ENCODE results near the gene TMCC3.
"Not testable (repeated sequence)": the region's sequence is repeated elsewhere in the genome, so short reads cannot be mapped to it uniquely, and the experiment has no call there.

The TMCC3 gene, protein sequence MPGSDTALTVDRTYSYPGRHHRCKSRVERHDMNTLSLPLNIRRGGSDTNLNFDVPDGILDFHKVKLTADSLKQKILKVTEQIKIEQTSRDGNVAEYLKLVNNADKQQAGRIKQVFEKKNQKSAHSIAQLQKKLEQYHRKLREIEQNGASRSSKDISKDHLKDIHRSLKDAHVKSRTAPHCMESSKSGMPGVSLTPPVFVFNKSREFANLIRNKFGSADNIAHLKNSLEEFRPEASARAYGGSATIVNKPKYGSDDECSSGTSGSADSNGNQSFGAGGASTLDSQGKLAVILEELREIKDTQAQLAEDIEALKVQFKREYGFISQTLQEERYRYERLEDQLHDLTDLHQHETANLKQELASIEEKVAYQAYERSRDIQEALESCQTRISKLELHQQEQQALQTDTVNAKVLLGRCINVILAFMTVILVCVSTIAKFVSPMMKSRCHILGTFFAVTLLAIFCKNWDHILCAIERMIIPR

DNA sequence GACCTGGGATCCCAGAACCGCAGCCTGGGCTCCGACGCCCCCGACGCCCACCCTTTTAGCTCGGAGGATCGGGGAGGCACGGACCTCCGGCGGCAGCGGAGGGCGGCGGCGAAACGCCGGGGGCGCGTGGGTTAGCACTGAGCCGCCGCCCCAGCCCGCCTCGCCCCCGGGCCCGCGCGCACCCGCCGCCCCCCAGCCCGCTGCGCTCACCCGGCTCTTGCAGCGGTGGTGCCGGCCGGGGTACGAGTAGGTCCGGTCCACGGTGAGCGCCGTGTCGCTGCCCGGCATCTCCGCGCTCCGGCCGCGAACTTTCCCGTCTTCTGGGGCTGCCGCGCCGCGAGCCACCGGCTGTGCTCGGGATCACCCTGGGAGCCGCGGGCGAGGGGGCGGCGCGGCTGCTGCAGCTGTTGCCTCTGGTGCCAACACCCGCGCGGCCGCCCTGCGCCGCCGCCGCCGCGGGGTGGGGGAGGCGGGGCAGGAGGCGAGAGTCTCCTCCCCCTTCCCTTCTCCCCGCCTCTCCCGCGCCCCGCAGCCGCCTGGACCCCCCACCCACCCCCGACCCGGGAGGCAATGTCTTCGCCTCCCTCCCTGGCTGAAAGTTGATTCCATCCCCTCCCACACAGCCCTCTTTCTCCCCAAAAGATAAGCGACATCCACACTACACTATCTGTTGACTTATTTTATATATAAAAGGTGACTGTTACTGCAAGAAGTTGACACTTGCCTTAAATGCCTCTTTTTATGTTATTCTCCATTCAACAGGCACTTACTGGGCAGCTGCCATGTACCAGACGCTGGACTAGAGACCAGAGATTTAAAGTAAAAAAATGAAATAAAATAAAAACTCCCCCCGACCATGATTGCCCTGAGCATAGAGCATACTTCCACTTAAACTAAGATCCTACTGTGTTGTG, at the start of gene TMCC3:
Gene TMCC3, minus strand, starts transcription at position 415 of the 914 bp plus-strand sequence. Its CDS starts 127 bp downstream, at position 288.
- H3K27me3 ChIP-seq (ENCODE audit: low read depth) = no peaks in the 10 kb centered on the region
- peaks cover 15% of the 10 kb centered on the region for H3K4me1 ChIP-seq
- peak within 1 kb of the TSS; percentile 59 for H3K4me3 ChIP-seq
- no peaks in the 10 kb centered on the region for H3K36me3 ChIP-seq (replicated peaks)
- peak; percentile 46 to 72 for DNase-seq (ENCODE audit: low spot score in 2 of 2)
- in situ Hi-C loops (cut with MboI; ENCODE audit: low sequenced_read_pairs) = no loop called here
- no peaks in the 10 kb centered on the region; the same call in 1 of the 2 replicates for H3K9me3 ChIP-seq

DNA sequence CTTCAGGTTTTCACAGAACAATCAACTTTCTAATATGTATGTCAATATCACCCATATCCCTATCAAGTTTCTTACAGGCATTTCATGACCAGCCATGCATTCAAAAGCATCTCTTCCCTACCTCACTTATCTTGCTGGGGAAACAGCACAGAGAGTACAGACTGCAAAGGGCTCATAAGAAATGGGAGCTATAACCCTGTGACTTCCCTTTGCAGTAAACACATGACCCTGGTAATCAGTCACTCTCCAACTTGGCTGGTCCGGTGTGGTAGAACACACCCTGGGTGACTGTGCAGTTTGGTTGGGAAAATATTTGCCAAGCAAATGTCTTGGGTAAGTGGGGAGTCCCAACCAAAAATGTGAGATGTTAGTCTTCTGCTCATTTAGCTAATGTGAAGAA, 49.4 kb upstream of the TMCC3 start:
- Histone ChIP-seq H3K4me1 (peaks cover 37% of the 10 kb centered on the region), H3K27me3 (ENCODE audit: low read depth) (no peaks in the 10 kb centered on the region), H3K4me3 (no peak overlapping the region), H3K36me3 (replicated peaks) (no peaks in the 10 kb centered on the region), H3K9me3 (no peaks in the 10 kb centered on the region)
- in situ Hi-C loops (cut with MboI; ENCODE audit: low sequenced_read_pairs) = no loop called here
- no peak for DNase-seq (ENCODE audit: low spot score in 2 of 2)

DNA sequence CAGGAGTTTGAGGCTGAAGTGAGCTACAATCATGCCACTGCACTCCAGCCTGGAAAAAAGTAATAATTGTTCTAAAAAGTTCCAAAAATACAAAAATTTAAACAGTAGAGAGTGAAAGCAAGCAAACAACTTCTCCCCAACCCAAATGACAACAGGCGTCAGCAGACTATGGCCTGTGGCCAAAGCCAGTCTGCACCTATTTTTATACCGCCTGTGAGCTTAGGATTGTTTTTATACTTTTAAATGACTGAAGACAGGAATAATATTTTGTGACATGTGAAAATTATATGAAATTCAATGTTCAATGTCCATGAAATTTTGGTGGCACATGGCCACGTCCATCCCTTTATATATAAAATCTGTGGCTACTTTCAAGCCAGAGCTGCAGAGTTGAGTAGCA, 48.2 kb upstream of the TMCC3 start:
- Histone ChIP-seq H3K27me3 (ENCODE audit: low read depth) (no peaks in the 10 kb centered on the region), H3K9me3 (no peaks in the 10 kb centered on the region), H3K36me3 (replicated peaks) (no peaks in the 10 kb centered on the region), H3K4me3 (no peak overlapping the region), H3K4me1 (peaks cover 25% of the 10 kb centered on the region)
- in situ Hi-C loops (cut with MboI; ENCODE audit: low sequenced_read_pairs) = no loop called here
- no peak for DNase-seq (ENCODE audit: low spot score in 2 of 2)

DNA sequence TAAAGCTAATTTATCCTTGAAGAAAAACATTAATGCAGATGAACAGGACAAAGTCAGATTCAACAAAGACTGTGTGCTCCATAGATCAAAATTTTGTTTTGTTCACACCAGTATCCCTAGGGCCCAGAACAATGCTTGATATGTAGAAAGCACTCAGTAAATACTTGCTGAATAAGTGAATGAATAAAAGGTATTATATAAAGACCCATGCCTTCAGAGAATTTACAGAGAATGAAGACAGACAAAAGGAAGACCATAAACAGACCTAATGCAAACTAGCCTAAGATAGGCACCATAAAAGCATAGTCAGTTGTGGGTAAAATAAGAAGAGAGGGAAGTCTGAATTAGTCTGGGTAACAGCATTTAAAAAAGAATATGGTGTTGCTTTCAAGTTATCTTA, 47.3 kb upstream of the TMCC3 start:
- in situ Hi-C loops (cut with MboI; ENCODE audit: low sequenced_read_pairs) = no loop called here
- H3K4me1 ChIP-seq = peaks cover 25% of the 10 kb centered on the region
- H3K9me3 ChIP-seq = no peaks in the 10 kb centered on the region
- H3K27me3 ChIP-seq (ENCODE audit: low read depth) = no peaks in the 10 kb centered on the region
- DNase-seq (ENCODE audit: low spot score in 2 of 2) = peak; percentile 58 to 97
- no peaks in the 10 kb centered on the region for H3K36me3 ChIP-seq (replicated peaks)
- H3K4me3 ChIP-seq = no peak overlapping the region

DNA sequence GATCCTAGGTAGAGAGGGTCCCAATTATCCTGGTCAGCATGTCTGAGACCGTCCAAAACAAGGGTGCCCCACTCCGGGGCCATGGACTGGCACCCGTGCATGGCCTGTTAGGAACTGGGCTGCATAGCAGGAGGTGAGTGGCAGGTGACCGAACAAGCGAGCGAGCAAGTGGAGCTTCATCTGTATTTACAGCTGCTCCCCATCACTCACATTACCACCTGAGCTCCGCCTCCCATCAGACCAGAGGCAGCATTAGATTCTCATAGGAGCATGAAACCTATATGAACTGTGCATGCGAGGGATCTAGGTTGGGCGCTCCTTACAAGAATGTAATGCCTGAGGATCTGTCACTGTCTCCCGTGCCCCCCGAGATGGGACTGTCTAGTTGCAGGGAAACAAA, 44.4 kb upstream of the TMCC3 start:
- H3K9me3 ChIP-seq = no peaks in the 10 kb centered on the region
- no peak for DNase-seq (ENCODE audit: low spot score in 2 of 2)
- no peaks in the 10 kb centered on the region for H3K27me3 ChIP-seq (ENCODE audit: low read depth)
- no peaks in the 10 kb centered on the region for H3K36me3 ChIP-seq (replicated peaks)
- H3K4me3 ChIP-seq = no peak overlapping the region
- in situ Hi-C loops (cut with MboI; ENCODE audit: low sequenced_read_pairs) = no loop called here
- H3K4me1 ChIP-seq = peaks cover 38% of the 10 kb centered on the region

DNA sequence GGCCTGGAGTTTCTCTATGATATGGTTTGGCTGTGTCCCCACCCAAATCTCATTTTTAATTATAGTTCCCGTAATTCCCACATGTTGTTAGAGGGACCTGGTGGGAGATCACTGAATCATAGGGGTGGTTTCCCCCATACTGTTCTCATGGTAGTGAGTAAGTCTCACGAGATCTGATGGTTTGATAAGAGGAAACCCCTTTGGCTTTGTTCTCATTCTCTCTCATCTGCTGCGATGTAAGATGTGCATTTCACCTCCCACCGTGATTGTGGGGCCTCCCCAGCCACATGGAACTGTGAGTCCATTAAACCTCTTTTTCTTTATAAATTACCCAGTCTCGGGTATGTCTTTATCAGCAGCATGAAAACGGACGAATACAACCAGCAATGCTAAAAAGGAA, 42.5 kb upstream of the TMCC3 start:
- H3K4me3 ChIP-seq; H3K9me3 ChIP-seq; H3K27me3 ChIP-seq (ENCODE audit: low read depth); in situ Hi-C loops (cut with MboI; ENCODE audit: low sequenced_read_pairs); DNase-seq (ENCODE audit: low spot score in 2 of 2); H3K36me3 ChIP-seq (replicated peaks): not testable (repeated sequence)
- H3K4me1 ChIP-seq = peaks cover 33% of the 10 kb centered on the region

DNA sequence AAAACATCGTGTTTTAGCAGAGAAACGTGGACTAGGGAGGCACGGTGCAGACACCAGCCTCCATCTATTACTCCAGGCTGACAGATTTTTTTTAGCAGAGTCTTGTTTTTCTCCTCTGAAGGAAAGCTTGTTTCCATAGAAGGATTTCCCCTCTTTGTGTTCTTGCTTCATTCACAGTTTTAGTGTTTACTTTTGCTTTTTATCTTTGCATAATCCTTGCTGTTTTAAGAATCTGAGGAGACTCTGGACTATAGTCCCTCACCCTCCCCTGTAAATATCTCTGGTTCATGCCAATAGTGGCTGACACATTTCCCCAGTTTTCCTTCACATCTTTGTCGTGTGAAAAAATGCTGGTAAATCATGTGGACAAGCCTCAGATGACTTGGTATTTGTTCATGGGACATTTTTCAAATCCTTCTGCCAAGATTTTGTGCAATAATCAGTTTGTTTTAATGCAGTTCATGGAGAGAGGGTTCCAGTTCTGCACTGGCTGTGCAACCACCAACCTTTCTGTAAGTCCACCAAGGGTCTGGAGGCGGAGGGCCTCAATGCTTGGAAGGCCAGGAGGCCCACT, 39.9 kb upstream of the TMCC3 start:
- no peaks in the 10 kb centered on the region for H3K9me3 ChIP-seq
- peak in 1 of 2 experiments; percentile 85 for DNase-seq (ENCODE audit: low spot score in 2 of 2)
- no peaks in the 10 kb centered on the region for H3K27me3 ChIP-seq (ENCODE audit: low read depth)
- H3K4me1 ChIP-seq = peaks cover 22% of the 10 kb centered on the region
- no peaks in the 10 kb centered on the region for H3K36me3 ChIP-seq (replicated peaks)
- no peak overlapping the region for H3K4me3 ChIP-seq
- in situ Hi-C loops (cut with MboI; ENCODE audit: low sequenced_read_pairs) = no loop called here

DNA sequence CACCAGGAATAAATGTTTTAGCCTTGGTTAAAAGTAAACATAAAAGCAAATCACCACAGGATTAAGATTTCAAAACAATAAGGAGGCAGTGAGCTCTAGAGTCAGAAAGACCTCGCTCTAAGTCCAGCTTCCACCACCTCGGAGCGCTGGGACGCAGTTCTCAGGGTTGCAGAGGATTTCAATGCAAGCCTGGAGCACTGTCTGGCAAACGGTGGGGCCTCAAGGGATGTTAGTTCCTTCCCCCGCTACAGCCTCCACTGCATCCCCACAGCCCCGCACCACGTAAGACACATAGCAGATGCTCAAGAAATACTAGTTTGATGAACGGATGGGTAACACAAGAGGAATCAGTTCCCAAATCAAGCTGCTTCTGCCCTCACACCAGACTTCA, 39.3 kb upstream of the TMCC3 start:
- no peaks in the 10 kb centered on the region for H3K27me3 ChIP-seq (ENCODE audit: low read depth)
- no peaks in the 10 kb centered on the region for H3K36me3 ChIP-seq (replicated peaks)
- in situ Hi-C loops (cut with MboI; ENCODE audit: low sequenced_read_pairs) = no loop called here
- peaks cover 22% of the 10 kb centered on the region for H3K4me1 ChIP-seq
- DNase-seq (ENCODE audit: low spot score in 2 of 2) = peak in 1 of 2 experiments; percentile 50
- H3K9me3 ChIP-seq = no peaks in the 10 kb centered on the region
- H3K4me3 ChIP-seq = no peak overlapping the region

DNA sequence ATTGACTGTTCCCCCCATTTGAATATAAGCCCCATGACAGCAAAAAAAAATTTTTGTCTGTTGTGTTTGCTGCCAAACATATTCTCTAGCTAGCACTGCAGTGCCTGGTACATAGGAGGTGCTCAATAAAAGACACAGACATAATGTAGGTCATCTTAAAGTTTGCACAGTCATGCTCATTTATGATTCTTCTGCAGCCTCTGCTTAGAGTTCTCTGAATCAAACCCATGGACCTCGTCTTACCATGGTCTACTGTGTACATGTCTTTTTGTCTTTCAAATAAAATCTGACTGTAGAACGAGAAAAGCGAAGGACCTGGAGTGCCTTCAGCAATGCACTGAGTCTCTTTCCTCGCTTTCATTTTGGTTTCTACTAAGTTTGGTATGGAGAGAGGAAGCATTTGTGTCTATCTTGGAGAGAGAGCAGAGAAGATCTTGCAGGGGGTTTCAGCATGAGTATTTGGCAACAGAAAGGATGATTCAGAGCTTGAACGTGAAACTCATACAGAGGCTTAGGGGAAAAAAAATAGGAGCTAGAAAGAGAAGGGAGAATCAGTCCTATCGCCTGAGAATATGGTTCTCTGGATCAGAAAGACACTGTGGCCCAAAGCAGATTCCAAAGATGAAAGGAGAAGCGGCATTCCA, 38.8 kb upstream of the TMCC3 start:
- H3K4me3 ChIP-seq = no peak overlapping the region
- H3K36me3 ChIP-seq (replicated peaks) = no peaks in the 10 kb centered on the region
- peaks cover 22% of the 10 kb centered on the region for H3K4me1 ChIP-seq
- in situ Hi-C loops (cut with MboI; ENCODE audit: low sequenced_read_pairs) = no loop called here
- no peaks in the 10 kb centered on the region for H3K27me3 ChIP-seq (ENCODE audit: low read depth)
- no peak for DNase-seq (ENCODE audit: low spot score in 2 of 2)
- H3K9me3 ChIP-seq = no peaks in the 10 kb centered on the region

DNA sequence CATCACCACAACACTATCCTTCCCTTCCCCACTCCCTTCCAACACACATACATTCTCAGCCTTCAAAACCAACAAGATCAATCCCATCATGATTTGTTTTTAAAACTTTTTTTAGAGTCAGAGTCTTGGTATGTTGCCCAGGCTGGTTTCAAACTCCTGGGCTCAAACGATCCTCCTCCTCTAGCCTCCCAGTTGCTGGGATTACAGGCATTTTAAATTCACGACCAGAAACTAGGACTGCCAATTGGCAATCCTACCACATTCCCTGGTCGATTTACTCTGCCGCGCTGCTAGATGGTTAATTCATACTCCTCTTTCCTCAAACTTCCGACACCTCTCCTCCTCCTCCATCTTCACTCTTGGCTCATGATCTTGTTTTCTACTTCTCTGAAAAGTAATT, 37.5 kb upstream of the TMCC3 start:
- in situ Hi-C loops (cut with MboI; ENCODE audit: low sequenced_read_pairs) = no loop called here
- no peak overlapping the region for H3K4me3 ChIP-seq
- H3K9me3 ChIP-seq = no peaks in the 10 kb centered on the region
- DNase-seq (ENCODE audit: low spot score in 2 of 2) = no peak
- peaks cover 22% of the 10 kb centered on the region for H3K4me1 ChIP-seq
- no peaks in the 10 kb centered on the region for H3K27me3 ChIP-seq (ENCODE audit: low read depth)
- H3K36me3 ChIP-seq (replicated peaks) = no peaks in the 10 kb centered on the region

DNA sequence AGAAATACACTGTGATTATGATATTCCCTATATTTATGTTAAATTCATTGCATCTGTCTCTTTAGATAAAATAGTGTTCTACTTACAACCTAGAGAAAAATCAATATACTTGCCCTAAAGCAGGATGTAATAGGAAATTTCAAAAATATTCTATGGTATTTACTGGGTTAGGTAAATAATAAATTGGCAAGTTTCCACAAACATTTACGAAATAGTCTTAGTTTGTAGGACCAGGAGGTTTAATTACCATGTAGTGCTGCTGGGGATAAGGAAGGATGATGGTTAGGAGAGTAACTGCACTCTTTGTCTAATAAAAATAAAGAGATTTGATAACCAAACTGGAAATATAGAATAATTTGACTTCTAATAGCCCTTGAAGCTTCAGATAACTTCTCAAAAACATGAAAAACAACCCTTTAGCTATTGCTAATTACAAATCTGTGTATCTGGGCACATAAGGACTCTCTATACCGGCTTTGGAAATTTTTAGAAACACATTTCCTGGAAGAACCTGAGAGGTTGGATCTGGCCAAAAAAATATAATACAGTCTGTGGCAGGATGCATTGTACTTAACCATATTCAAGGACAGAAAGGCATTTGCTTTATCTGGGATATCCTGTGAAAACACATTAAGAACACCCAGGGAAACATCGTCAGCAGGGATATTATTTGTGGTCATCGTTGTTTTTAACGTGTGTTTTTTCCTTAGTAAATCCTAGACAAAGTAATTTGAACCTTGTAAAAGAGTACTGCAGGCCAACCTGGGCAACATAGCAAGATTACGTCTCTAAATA, 36.7 kb upstream of the TMCC3 start:
- in situ Hi-C loops (cut with MboI; ENCODE audit: low sequenced_read_pairs) = no loop called here

DNA sequence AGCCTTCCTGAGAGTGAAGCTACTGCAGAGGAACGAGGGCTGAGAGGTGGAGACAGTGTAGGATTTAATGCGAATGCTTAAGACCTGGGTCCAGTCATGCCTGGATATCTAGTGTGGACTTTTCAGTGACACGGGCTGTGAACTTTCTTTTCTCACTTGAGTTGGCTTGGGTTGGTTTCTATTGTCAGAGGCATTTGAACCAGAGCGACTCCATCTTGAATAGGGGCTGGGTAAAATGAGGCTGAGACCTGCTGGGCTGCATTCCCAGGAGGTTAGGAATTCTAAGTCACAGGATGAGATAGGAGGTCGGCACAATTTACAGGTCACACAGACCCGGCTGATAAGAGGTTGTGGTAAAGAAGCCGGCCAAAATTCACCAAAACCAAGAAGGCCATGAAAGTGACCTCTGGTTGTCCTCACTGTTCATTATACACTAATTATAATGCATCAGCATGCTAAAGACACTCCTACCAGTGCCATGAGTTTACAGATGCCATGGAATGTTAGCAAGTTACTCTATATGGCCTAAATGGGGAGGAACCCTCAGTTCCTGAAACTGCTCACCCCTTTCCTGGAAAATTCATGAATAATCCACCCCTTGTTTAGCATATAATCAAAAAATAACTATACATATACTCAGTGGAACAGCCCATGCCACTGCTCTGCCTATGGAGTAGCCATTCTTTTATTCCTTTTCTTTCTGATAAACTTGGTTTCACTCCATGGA, 34.2 kb upstream of the TMCC3 start:
- Histone ChIP-seq H3K4me1 (peaks cover 6% of the 10 kb centered on the region), H3K36me3 (replicated peaks) (no peaks in the 10 kb centered on the region), H3K27me3 (ENCODE audit: low read depth) (no peaks in the 10 kb centered on the region), H3K9me3 (0 out of 2 replicates have a peak, but pooled peaks cover 3% of the 10 kb centered on the region), H3K4me3 (no peak overlapping the region)
- in situ Hi-C loops (cut with MboI; ENCODE audit: low sequenced_read_pairs) = no loop called here
- DNase-seq (ENCODE audit: low spot score in 2 of 2) = no peak

More for the DNA sequence above, 36.7 kb upstream of the TMCC3 start:
- Histone ChIP-seq H3K27me3 (ENCODE audit: low read depth) (no peaks in the 10 kb centered on the region), H3K4me3 (no peak overlapping the region), H3K9me3 (no peaks in the 10 kb centered on the region), H3K36me3 (replicated peaks) (no peaks in the 10 kb centered on the region), H3K4me1 (peaks cover 22% of the 10 kb centered on the region)
- DNase-seq (ENCODE audit: low spot score in 2 of 2) = no peak
